Retinal pigment epithelial cell (primary cell): ENCODE data around the gene RPA3.
A peak's percentile ranks its signal among the peaks of the same experiment; 100 is the strongest.
"Not testable (repeated sequence)": the region's sequence is repeated elsewhere in the genome, so short reads cannot be mapped to it uniquely, and the experiment has no call there.

ENCODE experiments used
- DNase-seq: peaks from one replicate; pipeline ENCODE4 v3.0.0-alpha.2; 2010; ENCODE audit warnings: low read depth
- H3K4me3 ChIP-seq: 2 replicates; pipeline ENCODE4 v1.5.1; 2011; ENCODE audit warnings: mild to moderate bottlenecking, low read length, control low read depth, moderate library complexity
- CTCF ChIP-seq: conservative IDR thresholded peaks from 2 replicates; pipeline ENCODE4 v1.5.1; 2011; ENCODE audit warnings: low read depth, low read length, control low read depth, inconsistent platforms

The RPA3 gene

GRCh38 chr7:7686811-7687508 is 31.4 kb downstream of the RPA3 start:
- TF ChIP-seq CTCF = no peak
- H3K4me3 ChIP-seq = no peak overlapping the region
- no peak for DNase-seq

- no peak overlapping the region for H3K4me3 ChIP-seq
- no peak for TF ChIP-seq CTCF
- no peak for DNase-seq
Measured at GRCh38 chr7:7682861-7683260, 35.5 kb downstream of the RPA3 start.

GRCh38 chr7:7681936-7682329 is 36.5 kb downstream of the RPA3 start:
- no peak for TF ChIP-seq CTCF
- H3K4me3 ChIP-seq = no peak overlapping the region

GRCh38 chr7:7681191-7681935 is 37.0 kb downstream of the RPA3 start:
- no peak for DNase-seq
- peak; percentile 63 for TF ChIP-seq CTCF
- H3K4me3 ChIP-seq = no peak overlapping the region

More at GRCh38 chr7:7681936-7682329, 36.5 kb downstream of the RPA3 start:
- no peak for DNase-seq

- not testable (repeated sequence) for DNase-seq
Measured at GRCh38 chr7:7679640-7680039, 38.8 kb downstream of the RPA3 start.

GRCh38 chr7:7675686-7676085 is 42.7 kb downstream of the RPA3 start:
- H3K4me3 ChIP-seq = no peak overlapping the region
- no peak for TF ChIP-seq CTCF
- DNase-seq = no peak

More at GRCh38 chr7:7679640-7680039, 38.8 kb downstream of the RPA3 start:
- H3K4me3 ChIP-seq = not testable (repeated sequence)

GRCh38 chr7:7673240-7673550 is 45.2 kb downstream of the RPA3 start:
- TF ChIP-seq CTCF = no peak
- no peak for DNase-seq
- no peak overlapping the region for H3K4me3 ChIP-seq
